Mesenchymal stem cell (in vitro differentiated cells and primary cell): ENCODE results near the gene ANOS1.

Source experiments
- DNase-seq: peaks from one replicate; pipeline ENCODE4 v3.0.0-alpha.2; 2013
- H2AFZ ChIP-seq: one replicate; pipeline ENCODE4 v1.6.1; 2013; ENCODE audit warnings: low read depth, mild to moderate bottlenecking, control low read depth, inconsistent platforms, low read length, moderate library complexity
- H2AK5ac ChIP-seq: 2 replicates; pipeline ENCODE4 v1.6.1; 2013; ENCODE audit warnings: low read length, moderate library complexity, mild to moderate bottlenecking, inconsistent platforms; ENCODE audit not compliant: severe bottlenecking
- H2BK120ac ChIP-seq: one replicate; pipeline ENCODE4 v1.6.1; 2013; ENCODE audit warnings: low read depth, mild to moderate bottlenecking, inconsistent platforms, low read length, moderate library complexity
- H2BK12ac ChIP-seq, 2 experiments: one replicate each; pipeline ENCODE4 v1.6.1; 2013; ENCODE audit warnings: inconsistent platforms in 2 of 2, low read length in 2 of 2, mild to moderate bottlenecking in 2 of 2, moderate library complexity in 2 of 2, control low read depth in 1 of 2
- H2BK15ac ChIP-seq: one replicate; pipeline ENCODE4 v1.6.1; 2013; ENCODE audit warnings: mild to moderate bottlenecking, low read depth, inconsistent platforms; ENCODE audit not compliant: poor library complexity, severe bottlenecking
- H2BK5ac ChIP-seq: 2 replicates; pipeline ENCODE4 v1.6.1; 2013; ENCODE audit warnings: low read depth, mild to moderate bottlenecking, low read length, control low read depth, inconsistent platforms; ENCODE audit not compliant: poor library complexity, severe bottlenecking
- H3K14ac ChIP-seq, 2 experiments: one replicate each; pipeline ENCODE4 v1.6.1; 2013; ENCODE audit warnings: inconsistent platforms in 2 of 2, low read length in 2 of 2, control low read depth in 1 of 2, mild to moderate bottlenecking in 1 of 2, moderate library complexity in 1 of 2
- H3K18ac ChIP-seq, 2 experiments: one replicate each; pipeline ENCODE4 v1.6.1; 2013; ENCODE audit warnings: inconsistent platforms in 2 of 2, low read length in 2 of 2, control low read depth in 1 of 2, low read depth in 1 of 2, mild to moderate bottlenecking in 1 of 2
- H3K23ac ChIP-seq, 2 experiments: one replicate each; pipeline ENCODE4 v1.6.1; 2013; ENCODE audit warnings: inconsistent platforms in 2 of 2, low read length in 2 of 2, mild to moderate bottlenecking in 2 of 2, moderate library complexity in 2 of 2, control low read depth in 1 of 2
- H3K27ac ChIP-seq: 2 replicates; pipeline ENCODE4 v1.5.1; 2013; ENCODE audit warnings: mild to moderate bottlenecking, moderate library complexity, low read length, control low read depth, inconsistent platforms; ENCODE audit not compliant: poor library complexity, severe bottlenecking
- H3K27me3 ChIP-seq, 2 experiments: 2 replicates each; pipeline versions ENCODE4 v1.6.1 to v1.7.0; 2013; ENCODE audit warnings: low read length in 2 of 2, mild to moderate bottlenecking in 2 of 2, moderate library complexity in 2 of 2, control low read depth in 1 of 2, inconsistent platforms in 1 of 2; ENCODE audit not compliant: control insufficient read depth in 1 of 2, insufficient read depth in 1 of 2
- H3K36me3 ChIP-seq, 2 experiments: 2 replicates each; pipeline versions ENCODE4 v1.6.1 to v1.7.0; 2013; ENCODE audit warnings: low read length in 2 of 2, control low read depth in 1 of 2, inconsistent platforms in 1 of 2, low read depth in 1 of 2, mild to moderate bottlenecking in 1 of 2; ENCODE audit not compliant: insufficient read depth in 2 of 2, control insufficient read depth in 1 of 2
- H3K4ac ChIP-seq, 2 experiments: one replicate each; pipeline ENCODE4 v1.6.1; 2013; ENCODE audit warnings: inconsistent platforms in 2 of 2, low read length in 2 of 2, mild to moderate bottlenecking in 2 of 2, moderate library complexity in 2 of 2, control low read depth in 1 of 2, low read depth in 1 of 2
- H3K4me1 ChIP-seq: 2 replicates; pipeline ENCODE4 v1.6.1; 2013; ENCODE audit warnings: low read depth, low read length, control low read depth; ENCODE audit not compliant: control insufficient read depth, insufficient read depth
- H3K4me2 ChIP-seq: 2 replicates; pipeline ENCODE4 v1.6.1; 2013; ENCODE audit warnings: low read length, mild to moderate bottlenecking, inconsistent platforms; ENCODE audit not compliant: poor library complexity, severe bottlenecking
- H3K4me3 ChIP-seq, 2 experiments: 2 replicates each; pipeline versions ENCODE4 v1.5.1 to v1.7.0; 2013; ENCODE audit warnings: low read length in 2 of 2, mild to moderate bottlenecking in 2 of 2, control low read depth in 1 of 2, low read depth in 1 of 2; ENCODE audit not compliant: insufficient read depth in 1 of 2
- H3K79me1 ChIP-seq: replicated peaks from 2 replicates; pipeline ENCODE4 v1.6.1; 2013; ENCODE audit warnings: mild to moderate bottlenecking, control low read depth, low read length, inconsistent platforms; ENCODE audit not compliant: poor library complexity, severe bottlenecking
- H3K9ac ChIP-seq: 2 replicates; pipeline ENCODE4 v1.7.0; 2013; ENCODE audit warnings: mild to moderate bottlenecking, low read length, moderate library complexity
- H3K9me3 ChIP-seq: 2 replicates; pipeline ENCODE4 v1.7.0; 2013; ENCODE audit warnings: mild to moderate bottlenecking, low read length; ENCODE audit not compliant: control insufficient read depth
- H4K8ac ChIP-seq: one replicate; pipeline ENCODE4 v1.6.1; 2013; ENCODE audit warnings: inconsistent platforms, mild to moderate bottlenecking, low read length, moderate library complexity
- H4K91ac ChIP-seq: one replicate; pipeline ENCODE4 v1.6.1; 2013; ENCODE audit warnings: mild to moderate bottlenecking, low read length, inconsistent platforms
- WGBS: methylation state at CpG from one replicate; pipeline ENCODE4 v1.1.7; 2013; ENCODE audit warnings: mixed read lengths; 5-methylcytosine and 5-hydroxymethylcytosine counted together

ANOS1 gene

DNA sequence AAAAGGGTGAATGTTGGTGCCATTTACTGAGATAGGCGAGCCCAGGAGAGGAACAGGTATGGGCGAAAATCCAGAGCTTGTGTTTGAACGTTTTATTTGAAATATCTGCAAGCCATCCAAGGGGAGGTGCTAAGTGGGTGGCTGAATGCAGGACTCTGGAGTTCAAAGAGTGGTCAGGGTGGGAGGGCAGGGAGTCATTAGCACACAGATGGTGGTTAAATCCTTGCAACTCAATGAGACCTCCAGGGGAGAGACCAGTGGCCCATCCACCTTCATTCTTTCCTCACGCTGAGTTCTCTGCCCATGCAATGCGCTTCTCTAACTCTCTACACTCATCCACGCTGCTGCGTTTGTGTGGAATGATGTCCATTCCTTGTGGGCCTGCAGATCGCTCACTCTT is 166.2 kb downstream of the ANOS1 start:
- no peak overlapping the region for H4K91ac ChIP-seq
- no peak overlapping the region for H2BK5ac ChIP-seq
- H2BK12ac ChIP-seq: no peak overlapping the region
- no peak overlapping the region for H4K8ac ChIP-seq
- H2AK5ac ChIP-seq: no peak overlapping the region
- H3K14ac ChIP-seq: no peak overlapping the region
- H3K4ac ChIP-seq: no peak overlapping the region
- H3K4me1 ChIP-seq: no peaks in the 10 kb centered on the region
- WGBS: 41% methylated on average over 8 of the region's 8 CpGs
- no peaks in the 10 kb centered on the region for H3K36me3 ChIP-seq
- no peak overlapping the region for H3K18ac ChIP-seq
- peaks cover 6% of the 10 kb centered on the region for H3K9me3 ChIP-seq
- DNase-seq: no peak
- H2BK15ac ChIP-seq: no peak overlapping the region
- H2AFZ ChIP-seq: no peak overlapping the region
- no peak overlapping the region for H3K4me3 ChIP-seq
- H3K27me3 ChIP-seq: no peaks in the 10 kb centered on the region
- H2BK120ac ChIP-seq: no peak overlapping the region
- H3K79me1 ChIP-seq: no peaks in the 10 kb centered on the region
- H3K4me2 ChIP-seq: no peak overlapping the region
- H3K27ac ChIP-seq: no peak overlapping the region
- H3K23ac ChIP-seq: no peak overlapping the region
- no peak overlapping the region for H3K9ac ChIP-seq

DNA sequence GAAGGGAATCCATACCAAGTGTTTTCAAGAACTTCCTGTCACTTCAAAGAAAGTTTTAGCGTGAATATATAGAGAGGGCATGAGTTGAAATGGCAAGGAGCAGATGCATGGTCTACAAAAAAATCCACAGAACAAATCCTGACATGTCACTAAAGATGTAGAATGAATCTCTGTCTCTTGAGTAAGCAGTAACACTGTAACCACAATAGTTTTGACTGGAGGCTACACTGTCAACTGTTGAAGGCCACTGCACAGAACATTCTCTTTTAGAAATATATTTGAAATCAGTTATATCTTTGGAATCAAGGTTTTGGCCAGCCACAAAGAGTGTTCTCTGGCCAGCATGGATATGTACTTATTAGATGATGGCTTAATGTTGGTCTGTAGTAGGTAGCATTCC is 183.5 kb downstream of the ANOS1 start:
- H3K36me3 ChIP-seq: no peaks in the 10 kb centered on the region
- no peak overlapping the region for H3K9ac ChIP-seq
- no peak overlapping the region for H2BK12ac ChIP-seq
- peaks cover 7% of the 10 kb centered on the region for H3K9me3 ChIP-seq
- H4K8ac ChIP-seq: no peak overlapping the region
- H2AFZ ChIP-seq: no peak overlapping the region
- H2AK5ac ChIP-seq: no peak overlapping the region
- no peak for DNase-seq
- no peak overlapping the region for H2BK15ac ChIP-seq
- no peak overlapping the region for H3K18ac ChIP-seq
- H2BK5ac ChIP-seq: no peak overlapping the region
- no peaks in the 10 kb centered on the region for H3K79me1 ChIP-seq
- no peak overlapping the region for H4K91ac ChIP-seq
- H2BK120ac ChIP-seq: no peak overlapping the region
- H3K4me2 ChIP-seq: no peak overlapping the region
- no peak overlapping the region for H3K23ac ChIP-seq
- H3K14ac ChIP-seq: no peak overlapping the region
- WGBS: no CpG with 5 or more reads among the region's 1 CpG
- no peak overlapping the region for H3K4ac ChIP-seq
- no peak overlapping the region for H3K27ac ChIP-seq
- H3K4me1 ChIP-seq: no peaks in the 10 kb centered on the region
- no peak overlapping the region for H3K4me3 ChIP-seq
- no peaks in the 10 kb centered on the region for H3K27me3 ChIP-seq

- Histone ChIP-seq H4K91ac (no peak overlapping the region), H3K4me3 (no peak overlapping the region), H3K27ac (no peak overlapping the region), H3K36me3 (no peaks in the 10 kb centered on the region), H3K27me3 (no peaks in the 10 kb centered on the region), H2BK120ac (no peak overlapping the region), H3K79me1 (no peaks in the 10 kb centered on the region), H2BK5ac (no peak overlapping the region), H2AFZ (no peak overlapping the region), H3K4me1 (no peaks in the 10 kb centered on the region), H2BK15ac (no peak overlapping the region), H3K4ac (no peak overlapping the region), H2AK5ac (no peak overlapping the region), H3K9me3 (peaks cover 3% of the 10 kb centered on the region), H3K23ac (no peak overlapping the region), H3K14ac (no peak overlapping the region), H3K4me2 (no peak overlapping the region), H4K8ac (no peak overlapping the region), H3K18ac (no peak overlapping the region), H3K9ac (no peak overlapping the region), H2BK12ac (no peak overlapping the region)
- 83% methylated on average over 4 of the region's 4 CpGs for WGBS
- DNase-seq: no peak
Measured at GRCh38 chrX:8546715-8547114, 185.2 kb downstream of the ANOS1 start.

GRCh38 chrX:8520791-8521190 is 211.1 kb downstream of the ANOS1 start:
- Histone ChIP-seq H2BK15ac (no peak overlapping the region), H3K9ac (no peak overlapping the region), H3K14ac (no peak overlapping the region), H3K27me3 (no peaks in the 10 kb centered on the region), H3K79me1 (no peaks in the 10 kb centered on the region), H2BK12ac (no peak overlapping the region), H2BK5ac (no peak overlapping the region), H2AFZ (no peak overlapping the region), H2AK5ac (no peak overlapping the region), H3K9me3 (no peaks in the 10 kb centered on the region), H2BK120ac (no peak overlapping the region), H3K4me3 (no peak overlapping the region), H3K18ac (no peak overlapping the region), H4K8ac (no peak overlapping the region), H4K91ac (no peak overlapping the region), H3K4me2 (no peak overlapping the region), H3K36me3 (no peaks in the 10 kb centered on the region), H3K4me1 (no peaks in the 10 kb centered on the region), H3K4ac (no peak overlapping the region), H3K23ac (no peak overlapping the region), H3K27ac (no peak overlapping the region)
- DNase-seq: no peak
- WGBS: no CpG with 5 or more reads among the region's 2 CpGs
